Esophagus mucosa (tissue), 1 donor: Measurements from ENCODE around the gene PCDHB13. TPM values are rescaled to one million over a fixed set of nuclear protein-coding genes. Genes with fewer than 3 reads are reported as not detected.
"Not testable (repeated sequence)": the region's sequence is repeated elsewhere in the genome, so short reads cannot be mapped to it uniquely, and the experiment has no call there.

ENCODE experiments used
- ATAC-seq: fragments of 200-7000 bp; cut with Tn5 transposase; one replicate; pipeline ENCODE4 v1.9.1; 2020
- total RNA-seq: library from RNA; stranded (reverse); gene quantifications from one replicate; pipeline ENCODE4 v1.2.4, GENCODE V29; 2023
- donor health status: DM: yes; HTN: yes; CAD: no.

PCDHB13 gene
- total RNA-seq, 1 donor from 2014 or later: 3.4 TPM

GRCh38 chr5:141208478-141208877 is 5.2 kb upstream of the PCDHB13 start, which contains the start of gene PCDHB12:
Gene PCDHB12, plus strand, starts transcription at chr5:141208719. Its CDS starts 189 bp downstream, at chr5:141208908.
- no peak for ATAC-seq

- ATAC-seq: not testable (repeated sequence)
These were observed 3.4 kb upstream of the PCDHB13 start for GRCh38 chr5:141210281-141210680.

GRCh38 chr5:141210849-141211248 is 2.9 kb upstream of the PCDHB13 start:
- not testable (repeated sequence) for ATAC-seq

GRCh38 chr5:141214583-141214982 is 864 bp downstream of the PCDHB13 start:
- not testable (repeated sequence) for ATAC-seq

GRCh38 chr5:141215504-141215903 is 1.8 kb downstream of the PCDHB13 start:
- ATAC-seq: not testable (repeated sequence)

- ATAC-seq: not testable (repeated sequence)
These were observed 2.3 kb downstream of the PCDHB13 start for GRCh38 chr5:141216035-141216434.

GRCh38 chr5:141223112-141223783 is 9.5 kb downstream of the PCDHB13 start, which contains the start of gene PCDHB14:
Gene PCDHB14, plus strand, starts transcription at chr5:141223343. Its CDS starts 163 bp downstream, at chr5:141223506.
- no peak for ATAC-seq

- ATAC-seq: not testable (repeated sequence)
These were observed 11.1 kb downstream of the PCDHB13 start for GRCh38 chr5:141224844-141225243.

- not testable (repeated sequence) for ATAC-seq
These were observed 11.7 kb downstream of the PCDHB13 start for GRCh38 chr5:141225421-141225820.

- no peak for ATAC-seq
These were observed 20.5 kb downstream of the PCDHB13 start for GRCh38 chr5:141234109-141234667.

GRCh38 chr5:141235922-141236321 is 22.2 kb downstream of the PCDHB13 start:
- ATAC-seq: not testable (repeated sequence)

GRCh38 chr5:141236516-141237313 is 23.0 kb downstream of the PCDHB13 start:
- no peak for ATAC-seq

- ATAC-seq: no peak
These were observed 27.8 kb downstream of the PCDHB13 start for GRCh38 chr5:141241496-141241895.

GRCh38 chr5:141245250-141245717 is 31.6 kb downstream of the PCDHB13 start, which contains the start of gene PCDHB15:
Gene PCDHB15, plus strand, starts transcription at chr5:141245395. Its CDS starts 184 bp downstream, at chr5:141245579.
- ATAC-seq: no peak

GRCh38 chr5:141246971-141247370 is 33.3 kb downstream of the PCDHB13 start:
- not testable (repeated sequence) for ATAC-seq

- not testable (repeated sequence) for ATAC-seq
These were observed 33.7 kb downstream of the PCDHB13 start for GRCh38 chr5:141247434-141247833.

- no peak for ATAC-seq
These were observed 36.9 kb downstream of the PCDHB13 start for GRCh38 chr5:141250576-141250975.

- no peak for ATAC-seq
These were observed 44.7 kb downstream of the PCDHB13 start for GRCh38 chr5:141258464-141258863.

- ATAC-seq: no peak
These were observed 45.2 kb downstream of the PCDHB13 start for GRCh38 chr5:141258948-141259347.

GRCh38 chr5:141260458-141261237 is 46.9 kb downstream of the PCDHB13 start:
- ATAC-seq: no peak

GRCh38 chr5:141261238-141261546 is 47.5 kb downstream of the PCDHB13 start:
- ATAC-seq: no peak
